Upper lobe of left lung (tissue), 4 donors: ENCODE results near the gene XIRP1.

Source experiments
- CTCF ChIP-seq, 6 experiments: fragments of 450-650 bp in 4 of 6; fragments of 200-600 bp in 2 of 6; sonication (generic) in 2 of 6; IDR thresholded peaks; one replicate each; pipeline ENCODE4 v1.5.1; 2016 to 2019; ENCODE audit warnings: antibody characterized with exemption in 6 of 6
- EP300 ChIP-seq, 4 donors: sonication (generic); formaldehyde crosslinking; IDR thresholded peaks; one replicate each; pipeline ENCODE4 v1.5.1; 2017; ENCODE audit warnings: antibody characterized with exemption in 4 of 4, control low read depth in 2 of 4
- POLR2A ChIP-seq, 4 donors: fragments of 450-650 bp; IDR thresholded peaks; one replicate each; pipeline ENCODE4 v1.5.1; 2016 to 2017; ENCODE audit warnings: antibody characterized with exemption in 4 of 4, mild to moderate bottlenecking in 2 of 4
- POLR2AphosphoS5 ChIP-seq, 2 donors: sonication (generic); formaldehyde crosslinking; IDR thresholded peaks; one replicate each; pipeline ENCODE4 v1.5.1; 2017; ENCODE audit warnings: antibody characterized with exemption in 2 of 2

- TF ChIP-seq CTCF (IDR thresholded peaks at IDR 0.05) (peak; percentile 31 to 50 (median 35)), POLR2AphosphoS5 (IDR thresholded peaks at IDR 0.05) (no peak), EP300 (IDR thresholded peaks at IDR 0.05) (no peak), POLR2A (IDR thresholded peaks at IDR 0.05) (no peak)
These were observed 16.2 kb upstream of the XIRP1 start for GRCh38 chr3:39208463-39209055.
